SJSA1 (cell line): ENCODE measurements around the gene RBP4. TPM values are rescaled to one million over a fixed set of nuclear protein-coding genes. Genes with fewer than 3 reads are reported as not detected.
A peak's percentile ranks its signal among the peaks of the same experiment; 100 is the strongest.

Experiments used
- DNase-seq, 2 experiments: peaks; one replicate each; pipeline ENCODE4 v3.0.0-alpha.2; 2015 to 2020; ENCODE audit warnings: low spot score in 2 of 2, low read depth in 1 of 2
- H3K27ac ChIP-seq: fragments of 250-450 bp; sonication (Bioruptor Pico); 2 replicates; pipeline ENCODE4 v1.5.1; 2020; ENCODE audit warnings: mild to moderate bottlenecking, moderate library complexity
- H3K27me3 ChIP-seq: fragments of 250-450 bp; sonication (Bioruptor Pico); replicated peaks from 2 replicates; pipeline ENCODE4 v1.5.1; 2020; ENCODE audit warnings: mild to moderate bottlenecking, moderate library complexity
- H3K36me3 ChIP-seq: fragments of 250-450 bp; sonication (Bioruptor Pico); 2 replicates; pipeline ENCODE4 v1.5.1; 2020; ENCODE audit warnings: mild to moderate bottlenecking
- H3K4me1 ChIP-seq: fragments of 250-450 bp; sonication (Bioruptor Pico); replicated peaks from 2 replicates; pipeline ENCODE4 v1.6.1; 2021; ENCODE audit warnings: mild to moderate bottlenecking
- H3K4me3 ChIP-seq: fragments of 250-450 bp; sonication (Bioruptor Pico); 2 replicates; pipeline ENCODE4 v1.5.1; 2020; ENCODE audit warnings: mild to moderate bottlenecking
- H3K9me3 ChIP-seq: fragments of 250-450 bp; sonication (Bioruptor Pico); replicated peaks from 2 replicates; pipeline ENCODE4 v1.5.1; 2020; ENCODE audit warnings: mild to moderate bottlenecking
- total RNA-seq: library from RNA; depleted of rRNA; stranded (reverse); fragments of >200 nt; shearing (Covaris generic); gene quantifications from 2 replicates; pipeline ENCODE4 v1.2.3, GENCODE V29; 2014; rRNA removed

RBP4 gene
- total RNA-seq = 15.4 and 19.3 TPM in 2 replicates

- Histone ChIP-seq H3K9me3 (no peaks in the 10 kb centered on the region), H3K4me1 (peaks cover 33% of the 10 kb centered on the region), H3K27me3 (no peaks in the 10 kb centered on the region), H3K36me3 (no peaks in the 10 kb centered on the region; the same call in 1 of the 2 replicates), H3K27ac (peak within 1 kb of the TSS; percentile 27), H3K4me3 (peak within 1 kb of the TSS; percentile 43)
- peak; percentile 50 to 61 for DNase-seq
These were observed at the start of gene RBP4 for GRCh38 chr10:93601146-93601773. TSS of gene RBP4 (minus strand) at chr10:93601235. CDS start at chr10:93601028, 207 bp downstream.

DNA sequence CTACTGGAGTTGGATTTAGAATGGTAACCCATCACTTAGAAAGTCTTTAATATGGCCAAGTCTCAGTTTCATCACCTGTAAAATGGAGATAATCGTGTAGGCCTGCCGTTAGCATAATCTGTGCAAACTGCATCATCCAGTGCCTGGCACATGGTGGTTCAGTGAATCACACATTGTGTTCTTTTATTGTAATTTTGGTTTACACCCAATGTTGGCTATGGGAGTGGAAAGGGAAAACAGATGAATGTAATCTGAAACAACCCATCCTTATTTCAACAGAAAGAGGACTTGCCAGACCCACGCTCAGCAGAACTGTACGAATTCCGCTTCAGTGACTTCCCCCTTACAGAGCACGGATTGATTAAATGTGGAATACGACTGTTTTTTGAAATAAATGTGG, 38.8 kb upstream of the RBP4 start:
- Histone ChIP-seq H3K9me3 (no peaks in the 10 kb centered on the region), H3K4me1 (peaks cover 2% of the 10 kb centered on the region; the same call in 1 of the 2 replicates), H3K36me3 (no peaks in the 10 kb centered on the region), H3K4me3 (no peak overlapping the region), H3K27me3 (no peaks in the 10 kb centered on the region; the same call in 1 of the 2 replicates), H3K27ac (no peak overlapping the region)
- no peak for DNase-seq

GRCh38 chr10:93630625-93631557, 29.9 kb upstream of the RBP4 start:
- no peaks in the 10 kb centered on the region for H3K36me3 ChIP-seq
- DNase-seq = no peak
- no peaks in the 10 kb centered on the region for H3K9me3 ChIP-seq
- H3K27me3 ChIP-seq = 0 out of 2 replicates have a peak, but pooled peaks cover 4% of the 10 kb centered on the region
- peaks cover 5% of the 10 kb centered on the region; the same call in 1 of the 2 replicates for H3K4me1 ChIP-seq
- no peak overlapping the region for H3K4me3 ChIP-seq
- no peak overlapping the region for H3K27ac ChIP-seq

DNA sequence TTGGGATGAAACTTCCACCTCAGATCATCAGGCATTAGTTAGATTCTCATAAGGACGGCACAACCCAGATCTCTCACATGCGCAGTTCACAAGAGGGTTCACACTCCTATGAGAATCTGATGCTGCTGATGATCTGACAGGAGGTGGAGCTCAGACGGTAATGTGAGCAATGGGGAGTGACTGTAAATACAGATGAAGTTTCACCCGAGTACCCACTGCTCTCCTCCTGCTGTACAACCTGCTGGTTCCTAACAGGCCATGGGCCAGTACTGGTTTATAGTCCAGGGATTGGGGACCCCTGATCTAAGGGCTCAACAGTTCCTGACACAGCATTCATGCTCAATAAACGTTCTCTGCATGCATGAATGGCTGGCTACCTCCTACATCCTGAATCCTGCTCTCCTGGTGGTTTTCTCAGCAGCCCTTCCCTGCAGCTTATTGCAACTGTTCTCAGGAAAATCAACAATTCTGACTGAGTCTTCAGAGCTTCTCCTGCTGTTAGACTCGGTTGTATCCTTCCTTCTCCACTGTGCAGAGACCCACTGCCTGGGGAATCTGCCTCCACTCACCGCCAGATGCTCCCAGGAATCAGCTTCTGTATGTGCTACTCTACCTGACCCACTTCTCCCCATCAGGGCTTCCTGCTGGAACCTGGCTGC, 28.7 kb upstream of the RBP4 start:
- Histone ChIP-seq H3K4me3 (no peak overlapping the region), H3K27ac (no peak overlapping the region), H3K27me3 (0 out of 2 replicates have a peak, but pooled peaks cover 4% of the 10 kb centered on the region), H3K9me3 (no peaks in the 10 kb centered on the region), H3K4me1 (peaks cover 3% of the 10 kb centered on the region; the same call in 1 of the 2 replicates), H3K36me3 (no peaks in the 10 kb centered on the region)
- no peak for DNase-seq

DNA sequence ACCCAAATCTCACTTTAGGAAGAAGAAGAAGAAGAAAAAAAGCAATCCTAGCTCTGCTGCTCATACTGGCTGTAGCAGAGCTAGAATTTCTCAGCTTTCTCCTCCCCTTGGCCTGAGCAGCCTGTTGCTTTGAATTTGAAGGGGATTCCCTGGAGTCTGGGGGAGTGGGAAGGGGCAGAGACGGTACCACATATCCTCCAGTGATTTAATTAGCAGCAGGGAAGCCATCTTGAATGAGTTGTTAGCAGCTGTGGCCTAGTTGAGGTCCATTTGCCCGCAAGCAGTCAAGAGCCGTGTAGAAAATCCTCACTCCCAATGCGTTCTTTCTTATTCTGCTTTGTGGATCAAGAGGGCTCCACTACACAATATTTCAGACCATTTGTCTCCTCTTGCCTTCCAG, 27.8 kb upstream of the RBP4 start:
- no peak for DNase-seq
- Histone ChIP-seq H3K9me3 (no peaks in the 10 kb centered on the region), H3K27ac (no peak overlapping the region), H3K36me3 (no peaks in the 10 kb centered on the region), H3K4me1 (no peaks in the 10 kb centered on the region), H3K4me3 (no peak overlapping the region), H3K27me3 (0 out of 2 replicates have a peak, but pooled peaks cover 4% of the 10 kb centered on the region)

GRCh38 chr10:93622942-93623341, 21.9 kb upstream of the RBP4 start:
- Histone ChIP-seq H3K27me3 (peaks cover 7% of the 10 kb centered on the region; the same call in 1 of the 2 replicates), H3K4me3 (no peak overlapping the region), H3K4me1 (no peaks in the 10 kb centered on the region), H3K9me3 (no peaks in the 10 kb centered on the region), H3K27ac (no peak overlapping the region), H3K36me3 (no peaks in the 10 kb centered on the region)
- DNase-seq = no peak

DNA sequence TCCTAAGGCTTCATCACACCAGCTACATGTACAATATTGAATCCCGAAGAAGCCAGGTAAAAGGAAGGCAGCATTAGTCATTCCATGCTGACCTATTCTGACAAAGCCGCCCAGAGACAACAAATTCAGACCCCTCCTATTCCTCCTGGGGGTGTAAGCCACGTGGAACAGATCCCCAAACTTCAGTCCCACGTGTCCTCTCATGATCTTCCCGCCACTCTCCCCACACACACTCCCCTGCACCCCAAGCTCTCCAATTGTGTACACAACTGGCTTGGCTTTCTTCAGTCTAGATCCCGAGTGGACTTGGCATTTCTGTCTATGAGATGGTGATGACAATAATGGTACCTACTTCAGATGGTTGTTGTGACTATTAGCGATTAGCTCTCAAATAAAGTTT, 19.9 kb upstream of the RBP4 start:
- H3K4me1 ChIP-seq = no peaks in the 10 kb centered on the region
- H3K36me3 ChIP-seq = no peaks in the 10 kb centered on the region
- no peak overlapping the region for H3K27ac ChIP-seq
- H3K9me3 ChIP-seq = no peaks in the 10 kb centered on the region
- DNase-seq = no peak
- H3K27me3 ChIP-seq = peaks cover 4% of the 10 kb centered on the region; the same call in 1 of the 2 replicates
- no peak overlapping the region for H3K4me3 ChIP-seq

- Histone ChIP-seq H3K4me3 (no peak overlapping the region), H3K9me3 (no peaks in the 10 kb centered on the region), H3K36me3 (no peaks in the 10 kb centered on the region), H3K4me1 (no peaks in the 10 kb centered on the region), H3K27me3 (no peaks in the 10 kb centered on the region; the same call in none of the 2 replicates), H3K27ac (no peak overlapping the region)
- DNase-seq = no peak
These were observed 14.7 kb upstream of the RBP4 start for GRCh38 chr10:93615576-93616235.

DNA sequence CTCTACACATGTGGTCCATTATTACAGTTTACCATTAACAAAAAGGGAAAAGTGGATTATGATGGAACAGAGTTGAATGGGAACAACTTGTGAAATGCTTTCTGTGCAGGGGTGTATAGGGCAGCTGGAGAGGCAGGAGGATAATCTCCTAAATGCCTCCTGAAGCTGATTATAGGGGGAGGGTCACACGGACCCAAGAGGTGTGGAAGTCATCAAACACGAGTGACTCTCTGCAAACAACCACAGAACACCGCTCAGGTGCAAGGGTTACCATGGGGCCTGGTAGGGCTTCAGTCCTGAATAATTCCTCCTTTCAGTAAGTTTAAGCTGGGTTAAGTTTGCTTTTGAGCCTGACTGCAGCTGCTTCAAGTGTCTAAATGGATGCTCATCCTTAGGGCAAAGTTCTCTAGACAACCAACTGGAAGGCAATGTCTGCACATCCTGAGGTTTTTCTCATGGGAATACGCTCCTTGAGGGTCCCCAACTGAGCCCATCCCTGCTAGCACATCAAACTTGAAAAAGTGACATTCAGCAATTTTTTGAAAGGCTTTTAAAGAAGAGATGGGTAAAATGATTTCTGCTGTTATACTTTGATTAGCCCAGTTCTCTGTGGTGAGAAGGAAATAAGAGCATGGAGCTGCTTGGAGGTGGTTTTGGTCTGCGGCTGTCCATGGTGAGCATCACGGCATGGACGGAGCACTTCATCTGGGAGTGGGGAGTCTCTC, 13.2 kb upstream of the RBP4 start:
- DNase-seq = no peak
- H3K9me3 ChIP-seq = no peaks in the 10 kb centered on the region
- no peaks in the 10 kb centered on the region; the same call in 1 of the 2 replicates for H3K27me3 ChIP-seq
- H3K36me3 ChIP-seq = no peaks in the 10 kb centered on the region
- no peak overlapping the region for H3K4me3 ChIP-seq
- H3K4me1 ChIP-seq = no peaks in the 10 kb centered on the region
- no peak overlapping the region for H3K27ac ChIP-seq

DNA sequence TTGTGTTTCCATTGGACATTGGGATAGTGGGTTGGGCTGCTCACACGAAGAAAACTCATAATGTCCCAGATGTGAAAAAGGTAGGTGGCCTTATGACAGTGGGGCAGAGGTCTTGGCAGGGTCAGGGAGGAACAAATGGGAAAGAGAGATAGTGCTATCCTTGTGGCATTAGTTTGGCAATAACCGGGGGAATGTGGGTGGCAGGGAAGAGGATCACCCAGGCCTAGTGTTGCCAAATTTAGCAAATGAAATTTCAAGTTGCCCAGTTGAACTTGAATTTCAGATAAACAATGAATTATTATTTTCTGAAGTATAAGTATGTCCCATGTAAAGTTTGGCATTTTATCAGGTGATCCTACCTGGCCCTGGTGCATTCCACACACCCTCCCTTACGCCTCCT, 12.1 kb upstream of the RBP4 start:
- no peaks in the 10 kb centered on the region for H3K4me1 ChIP-seq
- H3K27me3 ChIP-seq = no peaks in the 10 kb centered on the region; the same call in 1 of the 2 replicates
- H3K9me3 ChIP-seq = no peaks in the 10 kb centered on the region; the same call in 1 of the 2 replicates
- no peak for DNase-seq
- H3K36me3 ChIP-seq = no peaks in the 10 kb centered on the region
- no peak overlapping the region for H3K4me3 ChIP-seq
- H3K27ac ChIP-seq = no peak overlapping the region

- no peak within 1 kb of the TSS for H3K27ac ChIP-seq
- no peaks in the 10 kb centered on the region; the same call in 1 of the 2 replicates for H3K9me3 ChIP-seq
- H3K4me3 ChIP-seq = no peak within 1 kb of the TSS
- no peaks in the 10 kb centered on the region for H3K36me3 ChIP-seq
- no peaks in the 10 kb centered on the region; the same call in 1 of the 2 replicates for H3K27me3 ChIP-seq
- DNase-seq = no peak
- no peaks in the 10 kb centered on the region for H3K4me1 ChIP-seq
These were observed 11.3 kb upstream of the RBP4 start, which contains the start of gene PDE6C for GRCh38 chr10:93612311-93612710. TSS of gene PDE6C (plus strand) at chr10:93612537. CDS start at chr10:93612726, 189 bp downstream.

DNA sequence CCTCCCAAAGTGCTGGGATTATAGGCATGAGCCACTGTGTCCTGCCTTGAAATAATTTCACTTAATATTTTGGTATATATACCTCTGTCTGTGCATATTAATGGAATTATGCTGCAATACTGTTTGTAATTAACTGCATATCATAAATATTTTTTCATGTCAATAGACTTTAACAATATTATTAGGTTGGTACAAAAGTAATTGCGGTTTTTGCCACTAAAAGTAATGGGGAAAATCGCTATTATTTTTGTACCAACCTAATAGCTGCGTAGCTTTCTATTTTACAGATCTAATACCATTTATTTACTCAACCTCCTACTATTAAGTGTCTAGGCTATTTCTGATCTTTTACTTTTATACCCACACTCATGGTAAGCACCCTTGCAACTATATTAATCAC, 7.4 kb upstream of the RBP4 start:
- no peaks in the 10 kb centered on the region; the same call in 1 of the 2 replicates for H3K9me3 ChIP-seq
- H3K4me3 ChIP-seq = no peak overlapping the region
- no peaks in the 10 kb centered on the region for H3K4me1 ChIP-seq
- no peak overlapping the region for H3K27ac ChIP-seq
- H3K36me3 ChIP-seq = no peaks in the 10 kb centered on the region
- DNase-seq = no peak
- no peaks in the 10 kb centered on the region; the same call in 1 of the 2 replicates for H3K27me3 ChIP-seq
